Gastroesophageal sphincter (tissue), 3 donors: ENCODE measurements around the gene IL22RA1.

Source experiments
- EP300 ChIP-seq: sonication (generic); formaldehyde crosslinking; IDR thresholded peaks from one replicate; pipeline ENCODE4 v1.6.1; 2017; ENCODE audit warnings: antibody characterized with exemption, mild to moderate bottlenecking
- POLR2A ChIP-seq, 2 donors: fragments of 450-650 bp; IDR thresholded peaks; one replicate each; pipeline ENCODE4 v1.6.1; 2017; ENCODE audit warnings: antibody characterized with exemption in 2 of 2, mild to moderate bottlenecking in 2 of 2, moderate library complexity in 1 of 2
- POLR2AphosphoS5 ChIP-seq: sonication (generic); formaldehyde crosslinking; IDR thresholded peaks from one replicate; pipeline ENCODE4 v1.6.1; 2017; ENCODE audit warnings: antibody characterized with exemption
- TF ChIP-seq, protein P1 (sequence below), 4 experiments: fragments of 200-600 bp in 2 of 4; fragments of 450-650 bp in 2 of 4; sonication (generic) in 1 of 4; IDR thresholded peaks; one replicate each; pipeline ENCODE4 v1.5.1; 2017 to 2019; ENCODE audit warnings: antibody characterized with exemption in 4 of 4, mild to moderate bottlenecking in 2 of 4, moderate library complexity in 2 of 4

DNA sequence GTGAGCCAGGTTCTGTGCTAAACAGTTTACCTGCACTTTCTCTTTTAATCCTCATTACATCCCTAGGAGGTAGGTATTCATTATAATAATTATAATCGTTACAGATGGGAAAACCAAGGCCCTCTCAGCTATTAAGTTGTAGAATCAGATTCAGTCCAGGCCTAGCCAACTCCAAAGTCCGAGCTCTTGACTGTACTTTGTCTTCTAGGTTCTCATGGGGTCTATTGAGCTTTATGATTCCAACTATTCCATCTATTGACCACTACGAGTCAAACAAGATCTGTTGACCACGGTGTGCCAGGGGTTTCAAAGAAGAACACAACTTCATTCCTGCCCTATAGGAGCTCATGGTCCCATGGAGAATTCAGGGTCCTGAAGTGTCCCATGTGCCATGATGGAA lies 42.1 kb upstream of the IL22RA1 start:
- TF ChIP-seq, protein P1, sequence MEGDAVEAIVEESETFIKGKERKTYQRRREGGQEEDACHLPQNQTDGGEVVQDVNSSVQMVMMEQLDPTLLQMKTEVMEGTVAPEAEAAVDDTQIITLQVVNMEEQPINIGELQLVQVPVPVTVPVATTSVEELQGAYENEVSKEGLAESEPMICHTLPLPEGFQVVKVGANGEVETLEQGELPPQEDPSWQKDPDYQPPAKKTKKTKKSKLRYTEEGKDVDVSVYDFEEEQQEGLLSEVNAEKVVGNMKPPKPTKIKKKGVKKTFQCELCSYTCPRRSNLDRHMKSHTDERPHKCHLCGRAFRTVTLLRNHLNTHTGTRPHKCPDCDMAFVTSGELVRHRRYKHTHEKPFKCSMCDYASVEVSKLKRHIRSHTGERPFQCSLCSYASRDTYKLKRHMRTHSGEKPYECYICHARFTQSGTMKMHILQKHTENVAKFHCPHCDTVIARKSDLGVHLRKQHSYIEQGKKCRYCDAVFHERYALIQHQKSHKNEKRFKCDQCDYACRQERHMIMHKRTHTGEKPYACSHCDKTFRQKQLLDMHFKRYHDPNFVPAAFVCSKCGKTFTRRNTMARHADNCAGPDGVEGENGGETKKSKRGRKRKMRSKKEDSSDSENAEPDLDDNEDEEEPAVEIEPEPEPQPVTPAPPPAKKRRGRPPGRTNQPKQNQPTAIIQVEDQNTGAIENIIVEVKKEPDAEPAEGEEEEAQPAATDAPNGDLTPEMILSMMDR (IDR thresholded peaks at IDR 0.05): no peak
- no peak for TF ChIP-seq POLR2AphosphoS5
- no peak for TF ChIP-seq POLR2A (IDR thresholded peaks at IDR 0.05)
- TF ChIP-seq EP300: no peak
